Spleen (tissue), 11 donors: ENCODE measurements around the gene ITFG2. TPM values are rescaled to one million over a fixed set of nuclear protein-coding genes. Genes with fewer than 3 reads are reported as not detected.

Experiments used
- DNase-seq: peaks from one replicate; pipeline ENCODE4 v3.0.0-alpha.2; 2020
- H3K27ac ChIP-seq, 8 donors: fragments of 200-600 bp; sonication (generic) in 7 of 8; 1 replicate in 4 of 8; 2 replicates in 4 of 8; pipeline versions ENCODE4 v1.5.0 to v1.8.0; 2016 to 2021; ENCODE audit warnings: inconsistent platforms in 4 of 8, mild to moderate bottlenecking in 4 of 8, moderate library complexity in 1 of 8
- H3K27me3 ChIP-seq, 7 donors: fragments of 200-600 bp; sonication (generic) in 6 of 7; replicated peaks in 1 of 7; 1 replicate in 4 of 7; 2 replicates in 3 of 7; pipeline versions ENCODE4 v1.5.0 to v1.8.0; 2016 to 2021; ENCODE audit warnings: inconsistent platforms in 3 of 7, mild to moderate bottlenecking in 1 of 7
- H3K36me3 ChIP-seq, 6 donors: fragments of 200-600 bp; sonication (generic) in 5 of 6; 1 replicate in 4 of 6; 2 replicates in 2 of 6; pipeline versions ENCODE4 v1.5.0 to v1.8.0; 2016 to 2021; ENCODE audit warnings: inconsistent platforms in 2 of 6
- H3K4me1 ChIP-seq, 6 donors: fragments of 200-600 bp; sonication (generic) in 5 of 6; 1 replicate in 3 of 6; 2 replicates in 3 of 6; pipeline versions ENCODE4 v1.5.0 to v1.8.0; 2016 to 2021; ENCODE audit warnings: inconsistent platforms in 3 of 6
- H3K4me3 ChIP-seq, 8 donors: fragments of 200-600 bp; sonication (generic) in 7 of 8; 1 replicate in 4 of 8; 2 replicates in 4 of 8; pipeline versions ENCODE4 v1.5.0 to v1.8.0; 2016 to 2021; ENCODE audit warnings: inconsistent platforms in 4 of 8, mild to moderate bottlenecking in 4 of 8, moderate library complexity in 2 of 8
- H3K9me3 ChIP-seq, 8 donors: fragments of 200-600 bp; sonication (generic) in 7 of 8; 1 replicate in 4 of 8; 2 replicates in 4 of 8; pipeline versions ENCODE4 v1.5.0 to v1.8.0; 2016 to 2021; ENCODE audit warnings: inconsistent platforms in 4 of 8
- POLR2A ChIP-seq, 3 donors: fragments of 450-650 bp; IDR thresholded peaks; one replicate each; pipeline ENCODE4 v1.5.1; 2017; ENCODE audit warnings: antibody characterized with exemption in 3 of 3, mild to moderate bottlenecking in 1 of 3
- POLR2AphosphoS5 ChIP-seq, 3 donors: sonication (generic); formaldehyde crosslinking; IDR thresholded peaks; one replicate each; pipeline ENCODE4 v1.5.1; 2017; ENCODE audit warnings: antibody characterized with exemption in 3 of 3
- WGBS, 5 donors: extraction: QIAGEN DNeasy Blood & Tissue Kit in 3 of 5; methylation state at CpG; one replicate each; pipeline versions ENCODE4 v1.1.5 to v1.1.7; 2013 to 2018; 5-methylcytosine and 5-hydroxymethylcytosine counted together
- intact Hi-C: fragments of 100-400 bp; cut with DNase I; formaldehyde crosslinking; loops from one replicate; pipeline ENCODE4 v1.15.0; 2023; ENCODE audit warnings: low total_unique reads
- polyA plus RNA-seq, 3 donors: library from polyadenylated mRNA; stranded (reverse); fragments of 200-250 nt; gene quantifications; one replicate each; pipeline ENCODE4 v1.2.1, GENCODE V29; 2013
- total RNA-seq, 7 donors: library from RNA; depleted of rRNA in 3 of 7; stranded (reverse); fragments of >200 nt in 3 of 7; fragmentation: NEBNext Ultra II Directional in 4 of 7; extraction: Animal tissue kit (Norgen Biotek cat#: 25700) in 4 of 7; gene quantifications; one replicate each; pipeline versions ENCODE4 v1.1.0 to v1.2.1, GENCODE V29; 2016 to 2021
- TF ChIP-seq, protein P1 (sequence below), 11 experiments: fragments of 200-600 bp in 7 of 11; fragments of 450-650 bp in 4 of 11; sonication (generic) in 4 of 11; IDR thresholded peaks in 8 of 11; conservative IDR thresholded peaks in 3 of 11; 1 replicate in 7 of 11; 2 replicates in 4 of 11; pipeline versions ENCODE4 v1.4.0 to v1.8.0; 2016 to 2021; ENCODE audit warnings: antibody characterized with exemption in 11 of 11, inconsistent platforms in 4 of 11, mild to moderate bottlenecking in 1 of 11
- donor health status: healthy with polysubstance abuse.
- donor health status: DM: no; HTN: no; CAD: no; lungs with moderate emphysema.
- donor health status: DM: no; HTN: no; CAD: no.
- donor health status: Bipolar disorder and iron deficiency.
- donor health status: healthy.
- donor health status: DM: no; HTN: no; CAD: no.
- donor health status: DM: yes; HTN: yes; CAD: no.

ITFG2 gene
- total and polyA plus RNA-seq, 10 donors: 28.9 to 79.3 (median 49.4) TPM

DNA sequence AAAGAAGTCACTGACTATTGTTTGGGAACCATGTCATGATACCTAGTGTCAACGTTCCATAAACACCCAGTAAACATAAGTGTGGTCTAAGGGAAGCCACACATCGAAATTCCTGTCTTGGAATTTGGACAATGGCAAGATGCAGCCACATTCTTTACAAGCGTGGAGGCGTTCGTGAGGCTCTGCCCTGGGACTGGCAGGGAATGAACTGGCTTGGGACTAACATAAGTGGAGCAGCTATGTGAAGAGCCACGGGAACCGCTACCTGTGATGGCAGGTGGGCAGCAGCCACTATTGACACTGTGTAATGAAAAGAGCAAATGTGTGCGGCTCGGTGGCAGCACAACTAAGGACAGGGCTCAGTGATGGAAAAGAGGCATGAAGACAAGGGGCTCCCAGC, 32.3 kb downstream of the ITFG2 start:
- intact Hi-C loops: no loop called here
- TF ChIP-seq, protein P1, sequence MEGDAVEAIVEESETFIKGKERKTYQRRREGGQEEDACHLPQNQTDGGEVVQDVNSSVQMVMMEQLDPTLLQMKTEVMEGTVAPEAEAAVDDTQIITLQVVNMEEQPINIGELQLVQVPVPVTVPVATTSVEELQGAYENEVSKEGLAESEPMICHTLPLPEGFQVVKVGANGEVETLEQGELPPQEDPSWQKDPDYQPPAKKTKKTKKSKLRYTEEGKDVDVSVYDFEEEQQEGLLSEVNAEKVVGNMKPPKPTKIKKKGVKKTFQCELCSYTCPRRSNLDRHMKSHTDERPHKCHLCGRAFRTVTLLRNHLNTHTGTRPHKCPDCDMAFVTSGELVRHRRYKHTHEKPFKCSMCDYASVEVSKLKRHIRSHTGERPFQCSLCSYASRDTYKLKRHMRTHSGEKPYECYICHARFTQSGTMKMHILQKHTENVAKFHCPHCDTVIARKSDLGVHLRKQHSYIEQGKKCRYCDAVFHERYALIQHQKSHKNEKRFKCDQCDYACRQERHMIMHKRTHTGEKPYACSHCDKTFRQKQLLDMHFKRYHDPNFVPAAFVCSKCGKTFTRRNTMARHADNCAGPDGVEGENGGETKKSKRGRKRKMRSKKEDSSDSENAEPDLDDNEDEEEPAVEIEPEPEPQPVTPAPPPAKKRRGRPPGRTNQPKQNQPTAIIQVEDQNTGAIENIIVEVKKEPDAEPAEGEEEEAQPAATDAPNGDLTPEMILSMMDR (IDR thresholded peaks at IDR 0.05 in 8 of 11, conservative IDR thresholded peaks at IDR 0.05 in 3 of 11): no peak
- TF ChIP-seq POLR2A (IDR thresholded peaks at IDR 0.05) (no peak), POLR2AphosphoS5 (IDR thresholded peaks at IDR 0.05) (no peak)
- Histone ChIP-seq H3K9me3 (no peaks in the 10 kb centered on the region), H3K27ac (peak overlapping the region in 4 of 8 donors; percentile 36 to 66 (median 49)), H3K4me1 (peaks cover 0 to 21% (median 7%) of the 10 kb centered on the region in 6 donors), H3K4me3 (no peak overlapping the region), H3K36me3 (peaks cover 0 to 78% (median 2%) of the 10 kb centered on the region in 6 donors), H3K27me3 (no peaks in the 10 kb centered on the region)
- 87 to 93% (median 91%) methylated on average over 9 of the region's 9 CpGs for WGBS, 5 donors
- DNase-seq: no peak

- H3K36me3 ChIP-seq: peaks cover 0 to 76% (median 2%) of the 10 kb centered on the region in 6 donors
- H3K27ac ChIP-seq: peak overlapping the region in 4 of 8 donors; percentile 36 to 66 (median 49)
- H3K27me3 ChIP-seq: no peaks in the 10 kb centered on the region
- DNase-seq: no peak
- 44 to 66% (median 53%) methylated on average over 3 to 6 of the region's 6 CpGs for WGBS, 5 donors
- H3K9me3 ChIP-seq: no peaks in the 10 kb centered on the region
- no peak for TF ChIP-seq POLR2A (IDR thresholded peaks at IDR 0.05)
- TF ChIP-seq POLR2AphosphoS5 (IDR thresholded peaks at IDR 0.05): peak in 2 of 3 donors; percentile 31 to 73
- TF ChIP-seq, protein P1 (IDR thresholded peaks at IDR 0.05 in 8 of 11, conservative IDR thresholded peaks at IDR 0.05 in 3 of 11): no peak
- intact Hi-C loops: no loop called here
- H3K4me1 ChIP-seq: peaks cover 0 to 21% (median 7%) of the 10 kb centered on the region in 6 donors
- H3K4me3 ChIP-seq: no peak overlapping the region
These were observed 32.8 kb downstream of the ITFG2 start for GRCh38 chr12:2845280-2845679.

GRCh38 chr12:2851931-2852330, 39.5 kb downstream of the ITFG2 start:
- no peak for DNase-seq
- H3K27me3 ChIP-seq: no peaks in the 10 kb centered on the region
- WGBS, 5 donors: 87 to 95% (median 90%) methylated on average over 3 of the region's 3 CpGs
- intact Hi-C loops: no loop called here
- H3K27ac ChIP-seq: no peak overlapping the region
- H3K4me3 ChIP-seq: no peak overlapping the region
- no peak for TF ChIP-seq POLR2A (IDR thresholded peaks at IDR 0.05)
- no peak for TF ChIP-seq POLR2AphosphoS5 (IDR thresholded peaks at IDR 0.05)
- TF ChIP-seq, protein P1 (IDR thresholded peaks at IDR 0.05 in 8 of 11, conservative IDR thresholded peaks at IDR 0.05 in 3 of 11): no peak
- peaks cover 0 to 5% (median 0%) of the 10 kb centered on the region in 6 donors for H3K4me1 ChIP-seq
- H3K36me3 ChIP-seq: peaks cover 0 to 58% (median 0%) of the 10 kb centered on the region in 6 donors
- H3K9me3 ChIP-seq: no peaks in the 10 kb centered on the region

DNA sequence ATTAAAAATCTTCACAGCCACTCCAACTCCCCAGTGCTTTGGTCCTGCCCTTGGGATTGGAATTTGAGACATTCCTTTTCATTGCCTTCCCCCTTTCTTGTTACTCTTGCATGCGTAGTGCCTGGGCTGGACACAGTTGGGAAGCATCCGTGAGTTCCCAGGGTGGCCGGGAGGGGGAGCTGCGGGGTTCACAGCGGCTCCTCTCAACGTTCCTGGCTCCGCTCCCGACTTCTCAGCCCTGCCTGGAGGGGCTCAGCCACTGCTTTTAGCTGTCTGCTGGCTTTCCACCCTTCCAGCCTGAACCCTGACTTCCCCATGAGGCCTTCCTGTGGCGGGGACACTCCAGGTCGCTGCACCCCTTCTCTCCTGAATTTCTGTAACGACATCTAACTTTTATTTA, 41.2 kb downstream of the ITFG2 start:
- Histone ChIP-seq H3K27me3 (no peaks in the 10 kb centered on the region), H3K36me3 (peaks cover 0 to 59% (median 7%) of the 10 kb centered on the region in 6 donors), H3K4me3 (no peak overlapping the region), H3K9me3 (no peaks in the 10 kb centered on the region), H3K4me1 (peaks cover 0 to 5% (median 0%) of the 10 kb centered on the region in 6 donors), H3K27ac (no peak overlapping the region)
- 26 to 33% (median 30%) methylated on average over 11 of the region's 11 CpGs for WGBS, 5 donors
- TF ChIP-seq POLR2A (IDR thresholded peaks at IDR 0.05) (no peak), POLR2AphosphoS5 (IDR thresholded peaks at IDR 0.05) (peak; percentile 21 to 64 (median 35))
- TF ChIP-seq, protein P1 (IDR thresholded peaks at IDR 0.05 in 8 of 11, conservative IDR thresholded peaks at IDR 0.05 in 3 of 11): peak; percentile 21 to 85 (median 73)
- intact Hi-C loops: no loop called here
- DNase-seq: peak; percentile 87
